RWPE1 (cell line): ENCODE measurements around the gene HSFX3.
"Not testable (repeated sequence)": the region's sequence is repeated elsewhere in the genome, so short reads cannot be mapped to it uniquely, and the experiment has no call there.

Experiments used
- CTCF ChIA-PET: fragments of 350-600 bp; sonication (Branson Sonifier 250); formaldehyde crosslinking; extraction: SDS; loops from one replicate; lab custom pipeline; 2021; lab: Yijun Ruan, JAX
- POLR2A ChIA-PET: fragments of 400-600 bp; formaldehyde crosslinking; extraction: SDS; loops from one replicate; lab custom pipeline; 2020; ENCODE audit warnings: antibody characterized with exemption; ENCODE audit not compliant: low non-redundant PET; lab: Yijun Ruan, JAX
- DNase-seq: peaks from one replicate; pipeline ENCODE4 v3.0.0; 2012; ENCODE audit warnings: low spot score
- H3K27ac ChIP-seq: fragments of 450-650 bp; 2 replicates; pipeline ENCODE4 v1.5.1; 2017
- CTCF ChIP-seq: fragments of 450-650 bp; conservative IDR thresholded peaks from 2 replicates; pipeline ENCODE4 v1.5.1; 2017; ENCODE audit warnings: low read depth, mild to moderate bottlenecking

HSFX3 gene

GRCh38 chrX:149569770-149570169, 20.0 kb upstream of the HSFX3 start:
- DNase-seq = no peak
- no peak overlapping the region for H3K27ac ChIP-seq
- no peak for TF ChIP-seq CTCF
- POLR2A ChIA-PET = no interaction called here
- CTCF ChIA-PET = no interaction called here

- POLR2A ChIA-PET = no interaction called here
- DNase-seq = no peak
- no peak for TF ChIP-seq CTCF
- H3K27ac ChIP-seq = no peak overlapping the region
- CTCF ChIA-PET = no interaction called here
Measured at GRCh38 chrX:149568701-149569296, 19.1 kb upstream of the HSFX3 start.

GRCh38 chrX:149567621-149568417, 18.1 kb upstream of the HSFX3 start:
- H3K27ac ChIP-seq = no peak overlapping the region
- no peak for DNase-seq
- TF ChIP-seq CTCF = no peak
- ChIA-PET CTCF (no interaction called here), POLR2A (no interaction called here)

- H3K27ac ChIP-seq = no peak overlapping the region
- ChIA-PET CTCF (no interaction called here), POLR2A (no interaction called here)
- no peak for DNase-seq
- TF ChIP-seq CTCF = no peak
Measured at GRCh38 chrX:149563359-149563758, 13.6 kb upstream of the HSFX3 start.

GRCh38 chrX:149555251-149555650, 5.5 kb upstream of the HSFX3 start:
- H3K27ac ChIP-seq, DNase-seq, CTCF ChIA-PET, POLR2A ChIA-PET: not testable (repeated sequence)

- POLR2A ChIA-PET, CTCF ChIA-PET: not testable (repeated sequence)
Measured at GRCh38 chrX:149551939-149552248, 2.2 kb upstream of the HSFX3 start.

GRCh38 chrX:149551245-149551938, 1.7 kb upstream of the HSFX3 start:
- CTCF ChIA-PET, DNase-seq, H3K27ac ChIP-seq, POLR2A ChIA-PET: not testable (repeated sequence)

More at GRCh38 chrX:149551939-149552248, 2.2 kb upstream of the HSFX3 start:
- H3K27ac ChIP-seq, DNase-seq: not testable (repeated sequence)

GRCh38 chrX:149550454-149550853, 730 bp upstream of the HSFX3 start:
- H3K27ac ChIP-seq, CTCF ChIA-PET, POLR2A ChIA-PET, DNase-seq: not testable (repeated sequence)

GRCh38 chrX:149547782-149548181, 1.9 kb downstream of the HSFX3 start:
- H3K27ac ChIP-seq, DNase-seq, POLR2A ChIA-PET, CTCF ChIA-PET: not testable (repeated sequence)

GRCh38 chrX:149546962-149547361, 2.8 kb downstream of the HSFX3 start:
- DNase-seq, H3K27ac ChIP-seq, POLR2A ChIA-PET, CTCF ChIA-PET: not testable (repeated sequence)

GRCh38 chrX:149545545-149546543, 3.9 kb downstream of the HSFX3 start:
- POLR2A ChIA-PET, H3K27ac ChIP-seq, CTCF ChIA-PET, DNase-seq: not testable (repeated sequence)
